Measurements from ENCODE around the gene FKBP4. TPM values are rescaled to one million over a fixed set of nuclear protein-coding genes. Genes with fewer than 3 reads are reported as not detected.

FKBP4 gene
- total RNA-seq, 1 experiment from 2014 or later, result 226 TPM

- H3F3A ChIP-seq (ENCODE audit: insufficient read depth, low read depth), result no peaks in the 10 kb centered on the region
- TF ChIP-seq CTCF (conservative IDR thresholded peaks at IDR 0.05) (no peak), EZH2 (IDR thresholded peaks at IDR 0.05; ENCODE audit: low read depth) (no peak)
- no peaks in the 10 kb centered on the region for H3K9me3 ChIP-seq (ENCODE audit: insufficient read depth, low read depth)
- CTCF ChIA-PET, result no interaction called here
- H3K27ac ChIP-seq, result no peak overlapping the region
- H3K79me2 ChIP-seq (ENCODE audit: low read depth), result no peaks in the 10 kb centered on the region
- H3K4me2 ChIP-seq, result no peak overlapping the region
- intact Hi-C loops (cut with micrococcal nuclease; ENCODE audit: unreplicated experiment), result no loop called here
- H2AFZ ChIP-seq, result no peak overlapping the region
- peaks cover 11% of the 10 kb centered on the region for H3K4me1 ChIP-seq (replicated peaks; ENCODE audit: insufficient read depth)
- no peaks in the 10 kb centered on the region for H3K9me2 ChIP-seq (ENCODE audit: insufficient read depth)
- DNase-seq, result no peak
- peaks cover 72% of the 10 kb centered on the region for H3K27me3 ChIP-seq (ENCODE audit: insufficient read depth, low read depth)
- no peaks in the 10 kb centered on the region for H3K36me3 ChIP-seq (ENCODE audit: low read depth)
- H3K4me3 ChIP-seq, result no peak overlapping the region
- H4K20me1 ChIP-seq (ENCODE audit: insufficient read depth), result no peaks in the 10 kb centered on the region
- POLR2A ChIA-PET (ENCODE audit: unreplicated experiment), result no interaction called here
- BruUV-seq (replicated peaks), result no TSS peak
These were observed 22.4 kb upstream of the FKBP4 start for GRCh38 chr12:2772370-2772769.

GRCh38 chr12:2773199-2773875, 21.4 kb upstream of the FKBP4 start:
- no TSS peak for BruUV-seq (replicated peaks)
- H2AFZ ChIP-seq, result no peak overlapping the region
- H3F3A ChIP-seq (ENCODE audit: insufficient read depth, low read depth), result no peaks in the 10 kb centered on the region
- H3K9me2 ChIP-seq (ENCODE audit: insufficient read depth), result no peaks in the 10 kb centered on the region
- H3K4me3 ChIP-seq, result no peak overlapping the region
- H3K79me2 ChIP-seq (ENCODE audit: low read depth), result no peaks in the 10 kb centered on the region
- peaks cover 11% of the 10 kb centered on the region for H3K4me1 ChIP-seq (replicated peaks; ENCODE audit: insufficient read depth)
- intact Hi-C loops (cut with micrococcal nuclease; ENCODE audit: unreplicated experiment), result no loop called here
- H3K27me3 ChIP-seq (ENCODE audit: insufficient read depth, low read depth), result peaks cover 73% of the 10 kb centered on the region
- TF ChIP-seq EZH2 (IDR thresholded peaks at IDR 0.05; ENCODE audit: low read depth) (no peak), CTCF (conservative IDR thresholded peaks at IDR 0.05) (no peak)
- no peaks in the 10 kb centered on the region for H3K9me3 ChIP-seq (ENCODE audit: insufficient read depth, low read depth)
- CTCF ChIA-PET, result interaction anchor here (0.6 kb wide), 1 partner anchor 11 kb away, joined by 6 read pairs; no protein-coding TSS in a partner anchor
- DNase-seq, result no peak
- no peak overlapping the region for H3K4me2 ChIP-seq
- H4K20me1 ChIP-seq (ENCODE audit: insufficient read depth), result no peaks in the 10 kb centered on the region
- POLR2A ChIA-PET (ENCODE audit: unreplicated experiment), result no interaction called here
- no peak overlapping the region for H3K27ac ChIP-seq
- no peaks in the 10 kb centered on the region for H3K36me3 ChIP-seq (ENCODE audit: low read depth)

- CTCF ChIA-PET, result no interaction called here
- no peaks in the 10 kb centered on the region for H3F3A ChIP-seq (ENCODE audit: insufficient read depth, low read depth)
- BruUV-seq (replicated peaks), result no TSS peak
- no peak overlapping the region for H3K4me3 ChIP-seq
- no peaks in the 10 kb centered on the region for H3K36me3 ChIP-seq (ENCODE audit: low read depth)
- intact Hi-C loops (cut with micrococcal nuclease; ENCODE audit: unreplicated experiment), result no loop called here
- no peak overlapping the region for H2AFZ ChIP-seq
- no peaks in the 10 kb centered on the region for H3K9me3 ChIP-seq (ENCODE audit: insufficient read depth, low read depth)
- H3K4me2 ChIP-seq, result no peak overlapping the region
- TF ChIP-seq CTCF (conservative IDR thresholded peaks at IDR 0.05) (no peak), EZH2 (IDR thresholded peaks at IDR 0.05; ENCODE audit: low read depth) (no peak)
- DNase-seq, result no peak
- no peaks in the 10 kb centered on the region for H3K79me2 ChIP-seq (ENCODE audit: low read depth)
- H4K20me1 ChIP-seq (ENCODE audit: insufficient read depth), result no peaks in the 10 kb centered on the region
- H3K27ac ChIP-seq, result no peak overlapping the region
- H3K27me3 ChIP-seq (ENCODE audit: insufficient read depth, low read depth), result peaks cover 84% of the 10 kb centered on the region
- POLR2A ChIA-PET (ENCODE audit: unreplicated experiment), result no interaction called here
- H3K4me1 ChIP-seq (replicated peaks; ENCODE audit: insufficient read depth), result no peaks in the 10 kb centered on the region
- no peaks in the 10 kb centered on the region for H3K9me2 ChIP-seq (ENCODE audit: insufficient read depth)
These were observed 19.3 kb upstream of the FKBP4 start for GRCh38 chr12:2775431-2775830.

All from PC-9 (cell line).